ENCODE measurements around the gene SPTBN2. TPM values are rescaled to one million over a fixed set of nuclear protein-coding genes. Genes with fewer than 3 reads are reported as not detected.
"Not testable (repeated sequence)": the region's sequence is repeated elsewhere in the genome, so short reads cannot be mapped to it uniquely, and the experiment has no call there.

Gene SPTBN2
- total RNA-seq, 2 experiments from 2014 or later, result 1.4 to 1.7 TPM

GRCh38 chr11:66734215-66734614, 5.2 kb upstream of the SPTBN2 start:
- Mint-ChIP-seq H3K36me3 (no peaks in the 10 kb centered on the region), H3K4me3 (no peak overlapping the region), H3K27me3 (peaks cover 36% of the 10 kb centered on the region), H3K4me1 (no peaks in the 10 kb centered on the region), H3K27ac (no peak overlapping the region), H3K9me3 (no peaks in the 10 kb centered on the region)
- no peak for DNase-seq

DNA sequence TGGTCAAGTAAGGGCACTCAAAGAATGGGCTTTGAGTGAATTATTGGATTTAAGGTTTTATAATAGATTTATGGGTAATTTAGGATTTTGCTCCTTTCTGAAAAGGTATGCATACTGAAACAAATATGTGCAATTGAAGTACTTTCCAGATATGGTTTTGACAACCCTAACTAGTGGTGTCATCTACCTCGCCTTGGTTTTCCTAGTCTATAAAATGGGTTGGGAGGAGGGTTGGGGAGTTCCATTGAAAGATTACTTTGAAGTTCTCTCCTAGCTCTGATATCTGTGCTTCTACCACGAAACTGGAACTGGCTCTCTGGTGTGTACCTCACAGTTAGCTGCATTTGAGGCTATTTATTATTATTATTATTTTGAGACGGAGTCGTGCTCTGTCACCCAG, 431 bp upstream of the SPTBN2 start:
- Mint-ChIP-seq H3K36me3 (peaks cover 3% of the 10 kb centered on the region), H3K27me3 (peaks cover 69% of the 10 kb centered on the region), H3K27ac (no peak overlapping the region), H3K4me1 (peaks cover 13% of the 10 kb centered on the region), H3K4me3 (no peak overlapping the region), H3K9me3 (no peaks in the 10 kb centered on the region)
- no peak for DNase-seq

- H3K4me3 Mint-ChIP-seq, result peak overlapping the region; percentile 80
- H3K27ac Mint-ChIP-seq, result peak overlapping the region; percentile 2
- DNase-seq, result no peak
- peaks cover 13% of the 10 kb centered on the region for H3K4me1 Mint-ChIP-seq
- H3K27me3 Mint-ChIP-seq, result peaks cover 60% of the 10 kb centered on the region
- H3K36me3 Mint-ChIP-seq, result peaks cover 3% of the 10 kb centered on the region
- H3K9me3 Mint-ChIP-seq, result no peaks in the 10 kb centered on the region
These were observed 851 bp downstream of the SPTBN2 start for GRCh38 chr11:66728038-66728692.

- Mint-ChIP-seq H3K4me3 (peak overlapping the region; percentile 59), H3K27ac (no peak overlapping the region), H3K27me3 (peaks cover 62% of the 10 kb centered on the region), H3K4me1 (peaks cover 13% of the 10 kb centered on the region), H3K36me3 (peaks cover 3% of the 10 kb centered on the region), H3K9me3 (no peaks in the 10 kb centered on the region)
- DNase-seq, result peak; percentile 36
These were observed 1.6 kb downstream of the SPTBN2 start for GRCh38 chr11:66727282-66728037.

GRCh38 chr11:66725647-66726046, 3.4 kb downstream of the SPTBN2 start:
- peaks cover 57% of the 10 kb centered on the region for H3K27me3 Mint-ChIP-seq
- no peak overlapping the region for H3K4me3 Mint-ChIP-seq
- H3K27ac Mint-ChIP-seq, result no peak overlapping the region
- no peak for DNase-seq
- H3K36me3 Mint-ChIP-seq, result peaks cover 3% of the 10 kb centered on the region
- no peaks in the 10 kb centered on the region for H3K9me3 Mint-ChIP-seq
- H3K4me1 Mint-ChIP-seq, result peaks cover 13% of the 10 kb centered on the region

DNA sequence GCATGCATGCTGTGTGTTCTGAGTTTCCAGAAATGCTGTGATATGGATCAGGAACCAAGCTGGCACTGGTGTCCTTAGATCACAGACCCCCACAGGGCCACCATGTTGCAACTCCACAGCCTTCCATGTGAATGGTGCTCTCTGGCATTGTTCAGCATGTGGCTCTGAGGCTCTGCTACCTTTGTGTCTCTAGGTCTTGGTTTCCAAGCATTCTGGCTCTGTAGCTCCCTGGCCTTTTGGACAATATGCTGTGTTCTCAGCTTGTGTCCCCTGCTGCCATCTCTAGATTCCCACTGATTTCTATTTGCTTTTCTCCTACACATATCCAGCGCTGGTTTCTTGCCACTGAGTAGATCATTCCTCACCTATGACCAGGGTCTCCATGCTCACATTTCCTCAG, 3.9 kb downstream of the SPTBN2 start:
- H3K27me3 Mint-ChIP-seq, result peaks cover 60% of the 10 kb centered on the region
- peaks cover 13% of the 10 kb centered on the region for H3K4me1 Mint-ChIP-seq
- no peak overlapping the region for H3K4me3 Mint-ChIP-seq
- DNase-seq, result no peak
- H3K27ac Mint-ChIP-seq, result no peak overlapping the region
- H3K9me3 Mint-ChIP-seq, result no peaks in the 10 kb centered on the region
- peaks cover 3% of the 10 kb centered on the region for H3K36me3 Mint-ChIP-seq

- not testable (repeated sequence) for H3K4me3 Mint-ChIP-seq, H3K27ac Mint-ChIP-seq, DNase-seq, H3K9me3 Mint-ChIP-seq, H3K36me3 Mint-ChIP-seq
- Mint-ChIP-seq H3K4me1 (peaks cover 13% of the 10 kb centered on the region), H3K27me3 (peaks cover 51% of the 10 kb centered on the region)
These were observed 4.8 kb downstream of the SPTBN2 start for GRCh38 chr11:66724167-66724566.

- peaks cover 46% of the 10 kb centered on the region for H3K27me3 Mint-ChIP-seq
- H3K27ac Mint-ChIP-seq, result no peak overlapping the region
- no peaks in the 10 kb centered on the region for H3K9me3 Mint-ChIP-seq
- H3K4me3 Mint-ChIP-seq, result no peak overlapping the region
- peaks cover 2% of the 10 kb centered on the region for H3K36me3 Mint-ChIP-seq
- DNase-seq, result no peak
- peaks cover 9% of the 10 kb centered on the region for H3K4me1 Mint-ChIP-seq
These were observed 5.3 kb downstream of the SPTBN2 start for GRCh38 chr11:66723693-66724092.

GRCh38 chr11:66722745-66723651, 6.0 kb downstream of the SPTBN2 start:
- H3K4me3 Mint-ChIP-seq, result no peak overlapping the region
- DNase-seq, result no peak
- H3K36me3 Mint-ChIP-seq, result no peaks in the 10 kb centered on the region
- peaks cover 49% of the 10 kb centered on the region for H3K27me3 Mint-ChIP-seq
- H3K4me1 Mint-ChIP-seq, result peaks cover 6% of the 10 kb centered on the region
- no peak overlapping the region for H3K27ac Mint-ChIP-seq
- no peaks in the 10 kb centered on the region for H3K9me3 Mint-ChIP-seq

- H3K9me3 Mint-ChIP-seq, result no peaks in the 10 kb centered on the region
- peaks cover 52% of the 10 kb centered on the region for H3K27me3 Mint-ChIP-seq
- no peak overlapping the region for H3K4me3 Mint-ChIP-seq
- DNase-seq, result no peak
- no peak overlapping the region for H3K27ac Mint-ChIP-seq
- peaks cover 1% of the 10 kb centered on the region for H3K4me1 Mint-ChIP-seq
- no peaks in the 10 kb centered on the region for H3K36me3 Mint-ChIP-seq
These were observed 7.1 kb downstream of the SPTBN2 start for GRCh38 chr11:66721939-66722338.

DNA sequence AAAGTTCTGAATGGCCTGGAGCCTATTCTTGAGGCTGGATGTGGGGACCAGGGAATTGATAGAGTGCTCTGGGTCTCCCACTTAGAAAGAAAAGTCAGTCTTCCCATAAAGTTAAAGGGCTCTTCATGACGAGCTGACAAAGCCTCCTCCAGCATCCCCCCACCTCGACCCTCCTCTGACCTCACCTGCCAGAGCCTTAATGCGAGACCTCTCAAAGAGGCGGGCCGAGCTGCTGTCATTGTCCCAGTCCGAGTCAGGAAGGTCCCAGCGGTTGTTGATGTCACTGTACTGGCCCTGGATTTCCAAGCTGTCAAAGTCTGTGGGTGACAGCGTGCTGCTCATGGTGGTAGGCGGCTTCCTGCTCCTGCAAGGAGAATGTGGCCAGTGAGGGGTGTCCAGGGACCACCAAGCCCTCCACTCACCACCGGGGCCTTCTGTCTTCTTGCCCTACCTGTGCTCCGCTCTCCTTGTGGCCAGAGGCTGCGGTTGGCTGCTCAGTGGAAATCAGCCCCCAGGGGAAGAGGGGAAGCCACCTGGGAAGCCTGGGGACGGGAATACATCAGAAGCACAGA, 8.0 kb downstream of the SPTBN2 start:
- no peak overlapping the region for H3K4me3 Mint-ChIP-seq
- no peaks in the 10 kb centered on the region for H3K4me1 Mint-ChIP-seq
- no peak overlapping the region for H3K27ac Mint-ChIP-seq

GRCh38 chr11:66720223-66720898, 8.7 kb downstream of the SPTBN2 start:
- H3K27ac Mint-ChIP-seq, result no peak overlapping the region
- peak overlapping the region; percentile 55 for H3K4me3 Mint-ChIP-seq

More for the DNA sequence above, 8.0 kb downstream of the SPTBN2 start:
- Mint-ChIP-seq H3K27me3 (peaks cover 43% of the 10 kb centered on the region), H3K36me3 (no peaks in the 10 kb centered on the region), H3K9me3 (no peaks in the 10 kb centered on the region)
- DNase-seq, result no peak

GRCh38 chr11:66719111-66719872, 9.7 kb downstream of the SPTBN2 start:
- no peak overlapping the region for H3K4me3 Mint-ChIP-seq
- peaks cover 27% of the 10 kb centered on the region for H3K27me3 Mint-ChIP-seq
- no peaks in the 10 kb centered on the region for H3K36me3 Mint-ChIP-seq
- no peaks in the 10 kb centered on the region for H3K4me1 Mint-ChIP-seq
- no peak overlapping the region for H3K27ac Mint-ChIP-seq
- no peak for DNase-seq
- H3K9me3 Mint-ChIP-seq, result no peaks in the 10 kb centered on the region

More at GRCh38 chr11:66720223-66720898, 8.7 kb downstream of the SPTBN2 start:
- Mint-ChIP-seq H3K27me3 (peaks cover 37% of the 10 kb centered on the region), H3K9me3 (no peaks in the 10 kb centered on the region), H3K4me1 (no peaks in the 10 kb centered on the region), H3K36me3 (no peaks in the 10 kb centered on the region)
- DNase-seq, result peak; percentile 66
